Omental fat pad (tissue), 4 donors: ENCODE data around the gene THRB. TPM values are rescaled to one million over a fixed set of nuclear protein-coding genes. Genes with fewer than 3 reads are reported as not detected.

Source experiments
- ATAC-seq: fragments of 150-250 bp; one replicate; pipeline ENCODE4 v1.9.1; 2016; ENCODE audit warnings: mild to moderate bottlenecking, moderate library complexity; ENCODE audit not compliant: low FRiP score
- DNase-seq: peaks from one replicate; pipeline ENCODE4 v3.0.0-alpha.2; 2019; ENCODE audit warnings: low spot score
- total RNA-seq, 4 donors: library from RNA; depleted of rRNA; stranded (reverse); fragments of >200 nt; gene quantifications; one replicate each; pipeline ENCODE4 v1.1.0, GENCODE V29; 2016
- TF ChIP-seq, protein P1 (sequence below), 3 donors: fragments of 450-650 bp; IDR thresholded peaks; one replicate each; pipeline ENCODE4 v1.5.1; 2016 to 2017; ENCODE audit warnings: antibody characterized with exemption in 3 of 3, mild to moderate bottlenecking in 3 of 3, moderate library complexity in 2 of 3

Gene THRB
- total RNA-seq, 4 donors from 2014 or later = 18.6 to 28.0 (median 23.9) TPM

DNA sequence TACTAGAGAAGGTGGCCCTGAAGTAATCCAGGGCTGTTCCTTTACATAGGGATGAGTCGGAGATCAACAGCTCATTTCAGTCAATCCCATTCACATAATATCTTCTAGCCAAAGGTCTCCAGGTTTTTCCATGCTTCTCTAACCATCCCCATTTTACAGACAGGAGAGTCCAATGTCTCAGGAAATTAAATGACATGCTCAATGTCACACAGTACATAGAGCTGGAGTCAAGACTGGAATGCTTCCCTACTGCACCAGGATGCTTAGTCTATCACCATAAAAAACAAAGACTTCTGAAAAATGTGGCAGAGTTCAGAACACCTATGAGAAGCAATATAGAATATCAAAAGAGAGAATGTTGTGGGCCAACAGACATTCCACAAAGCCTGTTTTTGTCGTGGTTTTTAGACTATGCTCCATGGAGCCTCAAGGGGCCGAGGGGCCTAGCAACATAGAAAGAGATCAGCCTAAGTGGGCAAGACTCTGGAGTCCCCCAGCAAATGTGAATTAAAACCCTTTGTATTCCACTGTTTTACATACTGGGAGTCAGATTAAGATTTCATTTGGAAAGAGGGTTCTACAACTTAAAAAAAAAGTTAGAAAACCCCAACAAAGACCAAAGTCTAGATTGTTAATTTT lies 122.0 kb downstream of the THRB start:
- no peak for ATAC-seq
- TF ChIP-seq, protein P1, sequence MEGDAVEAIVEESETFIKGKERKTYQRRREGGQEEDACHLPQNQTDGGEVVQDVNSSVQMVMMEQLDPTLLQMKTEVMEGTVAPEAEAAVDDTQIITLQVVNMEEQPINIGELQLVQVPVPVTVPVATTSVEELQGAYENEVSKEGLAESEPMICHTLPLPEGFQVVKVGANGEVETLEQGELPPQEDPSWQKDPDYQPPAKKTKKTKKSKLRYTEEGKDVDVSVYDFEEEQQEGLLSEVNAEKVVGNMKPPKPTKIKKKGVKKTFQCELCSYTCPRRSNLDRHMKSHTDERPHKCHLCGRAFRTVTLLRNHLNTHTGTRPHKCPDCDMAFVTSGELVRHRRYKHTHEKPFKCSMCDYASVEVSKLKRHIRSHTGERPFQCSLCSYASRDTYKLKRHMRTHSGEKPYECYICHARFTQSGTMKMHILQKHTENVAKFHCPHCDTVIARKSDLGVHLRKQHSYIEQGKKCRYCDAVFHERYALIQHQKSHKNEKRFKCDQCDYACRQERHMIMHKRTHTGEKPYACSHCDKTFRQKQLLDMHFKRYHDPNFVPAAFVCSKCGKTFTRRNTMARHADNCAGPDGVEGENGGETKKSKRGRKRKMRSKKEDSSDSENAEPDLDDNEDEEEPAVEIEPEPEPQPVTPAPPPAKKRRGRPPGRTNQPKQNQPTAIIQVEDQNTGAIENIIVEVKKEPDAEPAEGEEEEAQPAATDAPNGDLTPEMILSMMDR (IDR thresholded peaks at IDR 0.05) = no peak
- DNase-seq = no peak

DNA sequence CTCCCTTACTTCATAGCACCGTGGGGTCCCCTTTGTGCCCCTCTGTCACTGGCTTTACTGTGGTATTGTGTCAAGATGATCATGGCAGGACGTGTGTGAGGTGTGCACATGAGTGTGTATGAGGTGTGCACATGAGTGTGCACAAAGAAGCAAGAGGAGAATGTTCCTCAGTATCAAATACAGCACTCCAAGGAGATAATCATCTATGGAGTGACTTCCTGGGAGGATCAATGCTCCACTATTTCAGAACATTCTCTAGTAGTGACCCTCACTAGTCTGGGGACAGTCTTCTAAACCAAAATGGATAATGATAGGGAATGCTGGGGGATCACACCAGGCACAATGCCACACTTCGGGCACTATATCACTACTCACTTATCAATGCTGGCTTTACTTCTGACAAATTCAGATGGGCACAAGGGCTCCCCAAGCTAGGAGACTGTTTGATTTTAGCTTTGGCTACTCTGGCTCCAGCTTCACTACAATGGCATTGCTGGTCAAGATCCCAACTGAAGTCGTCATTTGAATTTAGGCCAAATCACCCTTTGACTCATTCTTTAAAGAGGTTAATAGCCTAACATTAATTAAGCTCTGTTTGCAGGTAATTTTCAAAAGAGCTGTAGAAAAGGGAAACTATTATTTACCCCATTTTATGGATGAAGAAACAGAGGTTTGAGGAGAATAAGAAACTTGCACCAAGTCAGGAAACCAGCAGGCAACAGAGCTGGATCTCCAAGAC lies 124.1 kb downstream of the THRB start:
- DNase-seq (no peak), ATAC-seq (no peak)
- TF ChIP-seq, protein P1 (IDR thresholded peaks at IDR 0.05) = no peak

DNA sequence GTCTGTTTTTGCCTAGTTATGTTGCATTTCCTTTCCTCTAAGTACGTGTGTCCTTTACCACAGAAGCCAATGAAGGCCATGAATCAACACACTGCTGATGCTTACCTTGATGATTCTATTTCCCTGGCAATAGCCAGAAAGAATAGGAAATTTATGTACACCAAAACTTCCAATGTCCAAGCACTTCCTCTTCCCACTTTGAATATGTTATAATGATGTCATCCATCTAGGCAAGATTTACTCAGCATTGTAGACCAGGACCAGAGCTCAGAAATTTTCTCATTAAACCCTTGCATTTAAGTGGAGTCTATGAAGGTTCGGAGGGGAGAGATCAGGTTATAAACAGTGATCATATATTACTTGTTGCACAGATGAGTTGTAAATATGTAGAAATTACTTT lies 126.0 kb downstream of the THRB start:
- TF ChIP-seq, protein P1 (IDR thresholded peaks at IDR 0.05) = no peak
- DNase-seq (no peak), ATAC-seq (no peak)

DNA sequence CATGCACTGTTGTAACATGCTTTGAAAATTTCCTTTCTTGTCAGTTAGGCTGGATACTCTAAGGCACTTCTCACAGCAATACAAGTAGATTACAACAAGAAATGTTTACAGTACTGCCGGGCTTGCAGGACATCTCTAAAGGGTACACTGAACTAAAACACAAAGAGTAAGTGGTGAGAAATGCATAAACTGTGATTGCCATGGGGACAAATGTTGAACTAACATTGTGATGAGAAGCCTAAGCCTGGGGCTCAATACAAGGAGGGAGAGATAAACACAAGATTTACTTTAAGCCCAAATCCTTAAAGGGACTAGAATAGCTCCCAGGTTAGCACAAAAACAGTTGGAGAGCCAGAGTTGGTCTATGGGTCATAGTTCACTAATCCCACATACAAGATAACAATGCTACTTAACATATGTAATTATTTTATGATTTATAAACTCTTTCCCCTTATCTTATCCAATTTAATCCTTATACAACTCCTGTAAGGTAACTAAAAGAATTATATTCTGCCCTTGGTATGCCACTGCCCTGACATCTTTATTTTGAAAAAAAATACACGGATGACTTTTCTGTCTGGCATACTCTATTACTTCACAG lies 126.9 kb downstream of the THRB start:
- TF ChIP-seq, protein P1 (IDR thresholded peaks at IDR 0.05) = no peak
- no peak for ATAC-seq
- DNase-seq = no peak

DNA sequence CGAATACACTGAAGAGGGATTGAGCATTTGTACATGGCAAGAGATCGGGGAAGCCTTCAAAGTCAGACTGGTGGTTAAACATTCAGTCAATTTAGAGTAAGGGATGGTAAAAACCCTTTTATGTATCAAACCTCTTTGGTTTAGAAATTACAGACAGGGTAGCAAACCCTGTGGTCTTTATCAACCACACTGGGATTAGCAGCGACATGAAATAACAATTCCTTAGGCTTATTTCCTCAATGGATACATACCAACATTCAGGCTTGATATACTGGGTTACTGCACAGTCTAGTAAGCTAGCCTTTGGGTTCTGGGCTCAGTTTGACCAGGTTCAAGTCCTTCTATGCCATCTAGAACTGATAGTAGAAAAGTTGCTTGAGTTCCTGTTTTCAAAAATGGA lies 127.4 kb downstream of the THRB start:
- ATAC-seq (no peak), DNase-seq (no peak)
- TF ChIP-seq, protein P1 (IDR thresholded peaks at IDR 0.05) = no peak

DNA sequence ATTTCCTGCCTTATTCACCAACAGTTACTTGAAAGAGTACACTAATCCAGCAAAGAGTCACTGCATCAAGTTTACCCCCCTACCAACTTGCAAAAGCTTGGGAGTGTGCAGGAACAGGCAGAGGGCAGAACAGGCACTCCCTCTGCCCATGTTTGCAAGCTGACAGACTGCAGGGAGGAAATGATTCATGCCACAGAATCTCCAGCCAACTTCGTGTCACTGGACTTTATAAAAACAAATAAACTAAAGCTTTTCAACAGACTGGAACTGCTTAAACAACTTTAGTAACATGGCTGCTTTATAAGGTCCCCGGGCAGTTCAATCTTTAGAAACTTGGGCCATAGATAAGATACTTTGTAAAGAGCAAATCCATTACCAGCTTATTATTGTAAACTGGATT lies 129.5 kb downstream of the THRB start:
- no peak for DNase-seq
- TF ChIP-seq, protein P1 (IDR thresholded peaks at IDR 0.05) = no peak
- peak; percentile 96 for ATAC-seq
